ENCODE results near the gene SRRT.

GRCh38 chr7:100892364-100893317 lies 17.7 kb downstream of the SRRT start:
- no peak for TF ChIP-seq CTCF (IDR thresholded peaks at IDR 0.05; ENCODE audit: low read depth, low read length)
- TF ChIP-seq EZH2phosphoT487 (IDR thresholded peaks at IDR 0.05; ENCODE audit: low read depth), result no peak

Measured in OCI-LY3 (cell line).